B cell (primary cell): ENCODE results near the gene HECA. TPM values are rescaled to one million over a fixed set of nuclear protein-coding genes. Genes with fewer than 3 reads are reported as not detected.

Experiments used
- ATAC-seq: fragments of 200-7000 bp; cut with Tn5 transposase; one replicate; pipeline ENCODE4 v1.10.0; 2021; ENCODE audit warnings: low read depth, mild to moderate bottlenecking, moderate number of reproducible peaks, moderate library complexity
- CTCF ChIA-PET: fragments of 350-600 bp; sonication (Branson Sonifier 250); formaldehyde crosslinking; loops from one replicate; lab custom pipeline; 2021; ENCODE audit warnings: antibody characterized with exemption, inconsistent platforms; lab: Charles Lee
- POLR2A ChIA-PET: fragments of 350-600 bp; sonication (Branson Sonifier 250); formaldehyde crosslinking; loops from one replicate; lab custom pipeline; 2021; ENCODE audit warnings: antibody characterized with exemption; lab: Charles Lee
- DNase-seq: peaks from one replicate; pipeline ENCODE4 v3.0.0; 2013
- H2AFZ ChIP-seq: 2 replicates; pipeline ENCODE4 v1.6.1; 2012; ENCODE audit warnings: mild to moderate bottlenecking, low read depth, low read length; ENCODE audit not compliant: insufficient read depth, poor library complexity, severe bottlenecking
- H3K27ac ChIP-seq, 2 donors: 1 replicate in 1 of 2; 2 replicates in 1 of 2; pipeline ENCODE4 v1.5.1; 2012 to 2013; ENCODE audit warnings: low read length in 2 of 2, mild to moderate bottlenecking in 2 of 2, moderate library complexity in 1 of 2
- H3K27me3 ChIP-seq, 4 experiments: fragments of 200-600 bp in 1 of 4; sonication (generic) in 1 of 4; replicated peaks in 1 of 4; 1 replicate in 2 of 4; 2 replicates in 2 of 4; pipeline versions ENCODE4 v1.6.1 to v1.7.0; 2013 to 2016; ENCODE audit warnings: low read length in 3 of 4, mild to moderate bottlenecking in 2 of 4, mixed read lengths in 1 of 4, moderate library complexity in 1 of 4; ENCODE audit not compliant: insufficient read depth in 4 of 4, control insufficient read depth in 3 of 4; ENCODE audit errors: control extremely low read depth in 1 of 4
- H3K36me3 ChIP-seq, 2 experiments: replicated peaks in 1 of 2; 1 replicate in 1 of 2; 2 replicates in 1 of 2; pipeline versions ENCODE4 v1.6.1 to v1.7.1; 2013; ENCODE audit warnings: low read length in 1 of 2; ENCODE audit not compliant: insufficient read depth in 2 of 2, control insufficient read depth in 1 of 2; ENCODE audit errors: control extremely low read depth in 1 of 2, extremely low read depth in 1 of 2
- H3K4me1 ChIP-seq, 2 donors: fragments of 200-600 bp in 1 of 2; sonication (generic) in 1 of 2; 1 replicate in 1 of 2; 2 replicates in 1 of 2; pipeline versions ENCODE4 v1.5.1 to v1.6.1; 2013 to 2017; ENCODE audit warnings: low read length in 2 of 2; ENCODE audit not compliant: control insufficient read depth in 2 of 2, insufficient read depth in 2 of 2
- H3K4me2 ChIP-seq: replicated peaks from 2 replicates; pipeline ENCODE3; 2012; ENCODE audit warnings: mild to moderate bottlenecking, low read depth, low read length; ENCODE audit not compliant: poor library complexity, severe bottlenecking
- H3K4me3 ChIP-seq, 5 experiments: fragments of 200-600 bp in 1 of 5; sonication (generic) in 1 of 5; 1 replicate in 3 of 5; 2 replicates in 2 of 5; pipeline versions ENCODE4 v1.5.1 to v1.7.0; 2011 to 2016; ENCODE audit warnings: low read length in 4 of 5, mild to moderate bottlenecking in 4 of 5, low read depth in 2 of 5, control low read depth in 1 of 5, moderate library complexity in 1 of 5; ENCODE audit not compliant: insufficient read depth in 1 of 5; ENCODE audit errors: control extremely low read depth in 1 of 5, extremely low read depth in 1 of 5
- H3K79me2 ChIP-seq: fragments of 200-600 bp; sonication (generic); one replicate; pipeline ENCODE4 v1.6.0; 2016; ENCODE audit warnings: low read length; ENCODE audit not compliant: control insufficient read depth, insufficient read depth
- H3K9ac ChIP-seq: fragments of 200-600 bp; sonication (generic); 2 replicates; pipeline ENCODE4 v1.6.1; 2017; ENCODE audit warnings: mild to moderate bottlenecking, low read length, moderate library complexity
- H3K9me3 ChIP-seq, 3 donors: one replicate each; pipeline versions ENCODE4 v1.6.1 to v1.7.1; 2013; ENCODE audit warnings: low read length in 2 of 3; ENCODE audit not compliant: control insufficient read depth in 2 of 3, insufficient read depth in 1 of 3; ENCODE audit errors: control extremely low read depth in 1 of 3
- H4K20me1 ChIP-seq: 2 replicates; pipeline ENCODE4 v1.6.0; 2012; ENCODE audit warnings: mild to moderate bottlenecking, low read length; ENCODE audit not compliant: insufficient read depth, control insufficient read depth, poor library complexity, severe bottlenecking
- H3K27ac Mint-ChIP-seq: one replicate; pipeline ENCODE4 v1.8.0; 2021; ENCODE audit warnings: mixed read lengths
- H3K27me3 Mint-ChIP-seq: one replicate; pipeline ENCODE4 v1.8.0; 2021; ENCODE audit warnings: mixed read lengths
- H3K4me1 Mint-ChIP-seq: one replicate; pipeline ENCODE4 v1.8.0; 2021; ENCODE audit warnings: mixed read lengths
- H3K4me3 Mint-ChIP-seq: one replicate; pipeline ENCODE4 v1.8.0; 2021; ENCODE audit warnings: mixed read lengths
- H3K9me3 Mint-ChIP-seq: one replicate; pipeline ENCODE4 v1.8.0; 2022; ENCODE audit warnings: mixed read lengths; ENCODE audit not compliant: insufficient read depth
- CTCF ChIP-seq: fragments of 200-600 bp; IDR thresholded peaks from one replicate; pipeline ENCODE4 v1.8.0; 2022; ENCODE audit warnings: antibody characterized with exemption, mild to moderate bottlenecking
- EZH2 ChIP-seq: IDR thresholded peaks from 2 replicates; pipeline ENCODE4 v1.6.1; 2012; ENCODE audit warnings: borderline replicate concordance, low read depth, mild to moderate bottlenecking, moderate library complexity, low read length; ENCODE audit not compliant: insufficient read depth, poor library complexity, severe bottlenecking
- WGBS: methylation state at CpG from one replicate; pipeline ENCODE4 v1.1.5; 2013; ENCODE audit warnings: missing lambda C conversion rate; ENCODE audit not compliant: insufficient coverage; 5-methylcytosine and 5-hydroxymethylcytosine counted together
- intact Hi-C: fragments of 100-400 bp; cut with micrococcal nuclease; formaldehyde crosslinking; loops from one replicate; pipeline ENCODE4 v1.10.0; 2022
- polyA plus RNA-seq: library from polyadenylated mRNA; depleted of rRNA; stranded (reverse); fragments of >200 nt; gene quantifications from 2 replicates; pipeline ENCODE4 v1.2.3, GENCODE V29; 2012
- total RNA-seq, 2 donors: library from RNA; stranded (reverse); fragments of 120-200 nt in 1 of 2; gene quantifications; 1 replicate in 1 of 2; 2 replicates in 1 of 2; pipeline versions ENCODE4 v1.2.3 to v1.2.4, GENCODE V29; 2013 to 2022

The HECA gene
- total and polyA plus RNA-seq, 2 donors (not counting 1 experiment from before 2014, with no cell fraction given), result 19.2 to 50.4 TPM

GRCh38 chr6:139124887-139125672 lies 9.8 kb upstream of the HECA start:
- ATAC-seq, result peak; percentile 100
- CTCF ChIA-PET, result interaction anchor here (0.7 to 4.7 kb wide), 21 partner anchors 8 to 309 kb away, joined by 3 to 66 read pairs (median 4); partner anchors contain the start of genes CITED2, HECA and TXLNB
- peak overlapping the region; percentile 32 for H2AFZ ChIP-seq
- H3K27me3 Mint-ChIP-seq, result no peaks in the 10 kb centered on the region
- TF ChIP-seq CTCF (peak; percentile 73), EZH2 (no peak)
- no peaks in the 10 kb centered on the region for H3K27me3 ChIP-seq
- peak overlapping the region; percentile 93 for H3K27ac Mint-ChIP-seq
- H3K79me2 ChIP-seq, result peaks cover 6% of the 10 kb centered on the region
- POLR2A ChIA-PET, result interaction anchor here (0.8 kb wide), 1 partner anchor 250 kb away, joined by 3 read pairs; no protein-coding TSS in a partner anchor
- H3K4me1 Mint-ChIP-seq, result peaks cover 41% of the 10 kb centered on the region
- intact Hi-C loops, result loop anchor here (1.0 kb wide), 4 partner anchors 8 to 249 kb away; partner anchors contain the start of gene CITED2
- H3K9me3 Mint-ChIP-seq, result peaks cover 9% of the 10 kb centered on the region
- peak overlapping the region; percentile 12 for H3K9ac ChIP-seq
- peaks cover 20 to 22% of the 10 kb centered on the region in 2 donors for H3K4me1 ChIP-seq
- WGBS, result 30% methylated on average over 6 of the region's 8 CpGs
- no peaks in the 10 kb centered on the region for H3K36me3 ChIP-seq
- H3K27ac ChIP-seq, result peak overlapping the region; percentile 58 to 76
- peak; percentile 84 for DNase-seq
- peaks cover 1 to 8% (median 4%) of the 10 kb centered on the region in 3 donors for H3K9me3 ChIP-seq
- no peaks in the 10 kb centered on the region for H4K20me1 ChIP-seq
- peak overlapping the region; percentile 60 for H3K4me2 ChIP-seq
- peak overlapping the region in 2 of 5 experiments; percentile 13 to 18 for H3K4me3 ChIP-seq
- peak overlapping the region; percentile 76 for H3K4me3 Mint-ChIP-seq

GRCh38 chr6:139126255-139126654 lies 8.6 kb upstream of the HECA start:
- ChIA-PET CTCF (interaction anchor here (0.5 to 4.7 kb wide), 11 partner anchors 91 to 311 kb away, joined by 3 to 66 read pairs (median 6); partner anchors contain the start of gene CITED2), POLR2A (no interaction called here)
- Mint-ChIP-seq H3K9me3 (peaks cover 2% of the 10 kb centered on the region), H3K27me3 (no peaks in the 10 kb centered on the region), H3K27ac (peak overlapping the region; percentile 56), H3K4me1 (peaks cover 45% of the 10 kb centered on the region), H3K4me3 (no peak overlapping the region)
- Histone ChIP-seq H3K4me3 (no peak overlapping the region), H3K27ac (peak overlapping the region in 1 of 2 donors; percentile 76), H3K79me2 (peaks cover 6% of the 10 kb centered on the region), H3K9ac (no peak overlapping the region), H3K4me2 (no peak overlapping the region), H3K9me3 (no peaks in the 10 kb centered on the region), H3K27me3 (no peaks in the 10 kb centered on the region), H4K20me1 (no peaks in the 10 kb centered on the region), H3K36me3 (no peaks in the 10 kb centered on the region), H3K4me1 (peaks cover 24 to 28% of the 10 kb centered on the region in 2 donors), H2AFZ (peak overlapping the region; percentile 32)
- WGBS, result 100% methylated on average over 2 of the region's 3 CpGs
- TF ChIP-seq CTCF (no peak), EZH2 (no peak)
- intact Hi-C loops, result no loop called here
- DNase-seq (no peak), ATAC-seq (no peak)
